LoVo (cell line): ENCODE data around the gene FBXW4.

Experiments used
- DNase-seq: peaks from one replicate; pipeline ENCODE4 v3.0.0-alpha.2; 2016; ENCODE audit warnings: low spot score

Gene FBXW4

DNA sequence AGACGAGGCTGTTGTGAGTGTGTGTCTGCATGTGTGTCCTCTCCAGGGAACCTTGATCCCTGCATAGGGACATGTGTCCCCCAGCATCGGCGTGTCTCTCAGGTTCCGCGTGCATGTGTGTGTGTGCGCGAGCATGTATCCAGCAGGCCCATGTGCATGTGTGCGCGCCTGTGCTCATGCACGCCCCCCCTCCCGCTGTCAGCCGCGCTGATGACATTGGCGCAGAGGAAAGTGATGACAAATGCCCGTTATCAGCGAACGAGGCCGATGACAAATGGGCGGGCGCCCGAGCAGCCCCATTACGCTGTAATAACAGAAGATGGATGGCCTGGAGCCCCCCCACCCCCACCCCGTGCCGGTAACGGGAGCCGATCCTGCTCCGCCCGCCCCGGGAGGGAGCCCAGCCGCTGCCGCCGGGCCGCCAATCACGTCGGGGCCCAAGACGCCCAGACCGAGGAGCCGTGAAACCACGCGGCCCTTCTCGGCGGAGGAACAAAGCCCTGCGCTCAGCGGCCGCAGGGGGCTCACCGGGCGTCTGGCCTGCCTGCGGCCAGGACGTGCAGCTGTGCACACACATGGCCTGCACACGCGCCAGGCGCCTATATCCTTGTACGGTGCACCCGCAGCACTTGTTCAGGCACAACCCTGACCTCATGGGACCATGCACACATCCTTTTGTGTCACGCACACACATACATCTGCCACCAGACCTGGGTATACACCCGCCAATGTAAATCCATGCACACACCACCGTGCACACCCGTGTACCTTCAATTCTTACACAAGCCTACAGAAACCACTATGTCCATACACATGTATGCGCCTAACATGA, 128.4 kb downstream of the FBXW4 start:
- no peak for DNase-seq

GRCh38 chr10:101565936-101566332, 129.0 kb downstream of the FBXW4 start:
- no peak for DNase-seq

- no peak for DNase-seq
Observed at GRCh38 chr10:101565370-101565900, 129.5 kb downstream of the FBXW4 start.

DNA sequence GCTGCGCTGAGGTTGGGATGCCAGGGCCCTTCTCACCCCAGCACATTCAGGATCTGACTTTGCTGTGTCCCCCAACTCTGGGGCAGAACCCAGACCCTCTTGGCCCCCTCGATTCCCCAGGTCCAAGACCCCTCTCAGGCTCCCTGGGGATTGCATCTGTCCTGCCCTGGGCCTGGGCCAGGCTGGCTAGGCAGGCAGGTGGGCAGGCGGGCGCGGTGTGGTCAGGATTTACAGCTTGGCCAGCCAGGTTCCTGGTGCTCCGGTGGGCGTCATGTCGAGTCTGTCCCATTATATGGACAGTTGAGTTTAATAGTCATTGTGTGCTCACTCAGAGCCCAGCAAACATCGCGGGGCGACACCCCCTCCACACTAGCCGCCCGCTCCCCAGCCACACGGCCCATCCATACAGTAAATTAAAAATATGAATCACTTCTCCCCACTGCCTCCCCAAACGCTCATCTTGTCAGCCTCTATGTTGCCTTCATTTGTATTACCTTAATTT, 130.4 kb downstream of the FBXW4 start:
- no peak for DNase-seq

DNA sequence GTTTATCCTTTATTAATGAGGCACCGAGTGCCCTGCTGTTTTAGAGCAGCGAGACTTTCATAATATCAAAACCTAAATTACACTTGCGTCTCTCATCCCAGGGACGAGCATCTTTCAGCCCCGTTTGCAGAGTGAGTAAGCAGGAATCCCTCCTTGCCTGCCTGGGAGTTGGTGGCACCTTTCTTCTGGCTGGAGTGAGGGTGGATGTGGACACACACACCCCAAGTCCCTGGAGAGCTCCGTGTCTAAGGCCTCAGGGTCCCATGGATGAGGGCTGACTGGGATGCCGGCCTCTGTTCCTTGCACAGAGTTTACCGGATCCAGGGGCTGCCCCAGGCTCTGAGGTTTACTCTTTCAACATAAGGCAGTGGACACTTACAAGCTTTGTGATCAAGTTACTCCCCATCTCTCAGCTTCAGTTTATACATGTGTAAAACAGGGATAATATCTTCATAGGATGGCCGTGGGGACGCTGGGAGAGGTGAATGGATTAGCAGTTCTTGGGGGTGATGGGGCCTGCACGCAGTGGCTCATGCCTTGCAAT, 131.4 kb downstream of the FBXW4 start:
- DNase-seq: no peak

DNA sequence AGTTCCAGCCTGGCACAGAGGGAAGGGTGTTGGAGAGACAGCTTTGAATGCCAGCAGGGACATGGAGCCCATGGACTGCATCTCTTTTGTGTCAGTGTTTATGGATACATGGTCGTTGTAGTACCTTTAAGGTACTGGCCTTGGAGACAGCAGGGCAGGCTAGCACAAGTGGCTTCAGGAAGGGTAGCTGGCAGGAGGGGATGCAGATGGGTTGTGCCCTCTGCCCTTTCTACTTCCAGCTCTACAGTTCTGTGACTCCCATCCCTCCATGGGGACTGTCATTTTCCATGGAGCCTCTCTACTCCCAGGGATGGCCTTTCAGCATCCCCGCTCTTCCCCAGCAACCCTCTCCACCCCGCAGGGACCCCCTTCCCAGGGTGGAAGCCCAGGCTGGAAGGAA, 132.0 kb downstream of the FBXW4 start:
- no peak for DNase-seq

- no peak for DNase-seq
Observed at GRCh38 chr10:101562231-101562630, 132.7 kb downstream of the FBXW4 start.

- DNase-seq: no peak
Observed at GRCh38 chr10:101561068-101561915, 133.7 kb downstream of the FBXW4 start.
